Neural cell (in vitro differentiated cells): ENCODE measurements around the gene VOPP1. TPM values are rescaled to one million over a fixed set of nuclear protein-coding genes. Genes with fewer than 3 reads are reported as not detected.

ENCODE experiments used
- H2AFZ ChIP-seq: fragments of 200-600, 300-800 bp; sonication (generic), shearing (Covaris generic); 2 replicates; pipeline ENCODE4 v1.6.0; 2014; ENCODE audit warnings: low read depth, mild to moderate bottlenecking, antibody characterized with exemption, low read length, moderate library complexity
- H3F3A ChIP-seq: fragments of 200-600 bp; shearing (Covaris generic); 2 replicates; pipeline ENCODE4 v1.6.1; 2016; ENCODE audit warnings: mild to moderate bottlenecking, moderate library complexity, mixed read lengths, antibody characterized with exemption, low read length; ENCODE audit not compliant: insufficient read depth, poor library complexity, severe bottlenecking
- H3K27ac ChIP-seq: fragments of 200-600, 300-800 bp; sonication (generic), shearing (Covaris generic); 2 replicates; pipeline ENCODE4 v1.5.1; 2014; ENCODE audit warnings: mild to moderate bottlenecking, low read length, moderate library complexity
- H3K27me3 ChIP-seq: fragments of 300-800, 200-600 bp; sonication (generic), shearing (Covaris generic); 2 replicates; pipeline ENCODE4 v1.6.0; 2014; ENCODE audit warnings: mild to moderate bottlenecking, low read depth, low read length, moderate library complexity; ENCODE audit not compliant: insufficient read depth
- H3K36me3 ChIP-seq: fragments of 300-800, 200-600 bp; sonication (generic), shearing (Covaris generic); 2 replicates; pipeline ENCODE4 v1.5.1; 2014; ENCODE audit warnings: mild to moderate bottlenecking, antibody characterized with exemption, low read length, moderate library complexity; ENCODE audit not compliant: insufficient read depth
- H3K4me2 ChIP-seq: fragments of 300-800, 200-600 bp; sonication (generic), shearing (Covaris generic); 2 replicates; pipeline ENCODE4 v1.6.0; 2014; ENCODE audit warnings: mild to moderate bottlenecking, low read length
- H3K4me3 ChIP-seq: fragments of 300-800, 200-600 bp; sonication (generic), shearing (Covaris generic); 2 replicates; pipeline ENCODE4 v1.5.1; 2014; ENCODE audit warnings: mild to moderate bottlenecking, low read length, moderate library complexity
- H3K79me2 ChIP-seq: fragments of 200-600 bp; shearing (Covaris generic); replicated peaks from 2 replicates; pipeline ENCODE4 v1.6.0; 2014; ENCODE audit warnings: mild to moderate bottlenecking, low read length, moderate library complexity; ENCODE audit not compliant: insufficient read depth
- H3K9ac ChIP-seq: fragments of 300-800, 200-600 bp; sonication (generic), shearing (Covaris generic); 2 replicates; pipeline ENCODE4 v1.6.1; 2016; ENCODE audit warnings: mild to moderate bottlenecking, low read length, mixed read lengths
- H3K9me2 ChIP-seq: fragments of 200-600 bp; shearing (Covaris generic); 2 replicates; pipeline ENCODE4 v1.6.1; 2016; ENCODE audit warnings: mild to moderate bottlenecking, low read length, mixed read lengths; ENCODE audit not compliant: insufficient read depth
- H3K9me3 ChIP-seq: fragments of 200-600, 300-800 bp; sonication (generic), shearing (Covaris generic); 2 replicates; pipeline ENCODE4 v1.6.1; 2016; ENCODE audit warnings: mild to moderate bottlenecking, mixed run types, low read length, moderate library complexity, mixed read lengths
- H4K20me1 ChIP-seq: fragments of 200-600 bp; shearing (Covaris generic); 2 replicates; pipeline ENCODE4 v1.6.1; 2016; ENCODE audit warnings: mild to moderate bottlenecking, mixed run types; ENCODE audit not compliant: insufficient read depth
- CTCF ChIP-seq: fragments of 450-650 bp; IDR thresholded peaks from 2 replicates; pipeline ENCODE4 v1.5.1; 2014; ENCODE audit warnings: antibody characterized with exemption, mild to moderate bottlenecking, moderate library complexity; ENCODE audit not compliant: poor library complexity, severe bottlenecking
- EP300 ChIP-seq: fragments of 450-650 bp; conservative IDR thresholded peaks from 2 replicates; pipeline ENCODE4 v1.6.1; 2014; ENCODE audit warnings: antibody characterized with exemption, mild to moderate bottlenecking, moderate library complexity; ENCODE audit not compliant: poor library complexity, severe bottlenecking
- EZH2 ChIP-seq: fragments of 200-600, 300-800 bp; shearing (Covaris generic), sonication (generic); IDR thresholded peaks from 2 replicates; pipeline ENCODE4 v1.6.1; 2014; ENCODE audit warnings: antibody characterized with exemption, low read length, borderline replicate concordance, mild to moderate bottlenecking; ENCODE audit not compliant: insufficient read depth, poor library complexity, severe bottlenecking
- MXI1 ChIP-seq: fragments of 450-650 bp; conservative IDR thresholded peaks from 2 replicates; pipeline ENCODE4 v1.6.1; 2014; ENCODE audit warnings: antibody characterized with exemption, mild to moderate bottlenecking; ENCODE audit not compliant: poor library complexity, severe bottlenecking
- POLR2AphosphoS5 ChIP-seq: IDR thresholded peaks from 2 replicates; pipeline ENCODE4 v1.6.1; 2012
- RAD21 ChIP-seq: fragments of 450-650 bp; conservative IDR thresholded peaks from 2 replicates; pipeline ENCODE4 v1.6.1; 2014; ENCODE audit warnings: antibody characterized with exemption, mild to moderate bottlenecking, moderate library complexity
- REST ChIP-seq: IDR thresholded peaks from 2 replicates; pipeline ENCODE4 v1.6.1; 2012; ENCODE audit warnings: borderline replicate concordance
- SMC3 ChIP-seq: fragments of 450-650 bp; conservative IDR thresholded peaks from 2 replicates; pipeline ENCODE4 v1.6.1; 2014; ENCODE audit warnings: antibody characterized with exemption, mild to moderate bottlenecking, moderate library complexity; ENCODE audit not compliant: poor library complexity
- TAF1 ChIP-seq: IDR thresholded peaks from 2 replicates; pipeline ENCODE4 v1.6.1; 2012; ENCODE audit warnings: low read depth
- polyA plus RNA-seq: library from polyadenylated mRNA; depleted of rRNA; stranded (reverse); fragments of >200 nt; gene quantifications from 2 replicates; pipeline ENCODE4 v1.2.3, GENCODE V29; 2014

Gene VOPP1
- polyA plus RNA-seq, 1 donor from 2014 or later, result 85.8 TPM

- Histone ChIP-seq H3K27ac (no peak overlapping the region), H3K36me3 (no peaks in the 10 kb centered on the region), H3F3A (no peaks in the 10 kb centered on the region), H3K79me2 (no peaks in the 10 kb centered on the region), H4K20me1 (no peaks in the 10 kb centered on the region), H3K9me2 (no peaks in the 10 kb centered on the region), H3K4me2 (no peak overlapping the region), H2AFZ (no peak overlapping the region), H3K9ac (no peak overlapping the region), H3K4me3 (no peak overlapping the region), H3K9me3 (no peaks in the 10 kb centered on the region), H3K27me3 (no peaks in the 10 kb centered on the region)
- TF ChIP-seq SMC3, result no peak
- no peak for TF ChIP-seq CTCF
- no peak for TF ChIP-seq REST
- no peak for TF ChIP-seq EP300
- no peak for TF ChIP-seq TAF1
- TF ChIP-seq MXI1, result no peak
- no peak for TF ChIP-seq RAD21
- no peak for TF ChIP-seq EZH2
- TF ChIP-seq POLR2AphosphoS5, result no peak
Observed at GRCh38 chr7:55484241-55484640, 88.1 kb downstream of the VOPP1 start.

- no peaks in the 10 kb centered on the region for H3K36me3 ChIP-seq
- no peak overlapping the region for H3K9ac ChIP-seq
- H3K27me3 ChIP-seq, result no peaks in the 10 kb centered on the region
- H3F3A ChIP-seq, result no peaks in the 10 kb centered on the region
- H4K20me1 ChIP-seq, result no peaks in the 10 kb centered on the region
- H3K4me3 ChIP-seq, result no peak overlapping the region
- no peak overlapping the region for H3K27ac ChIP-seq
- H3K4me2 ChIP-seq, result no peak overlapping the region
- no peaks in the 10 kb centered on the region for H3K9me3 ChIP-seq
- no peaks in the 10 kb centered on the region for H3K9me2 ChIP-seq
- no peaks in the 10 kb centered on the region for H3K79me2 ChIP-seq
- no peak overlapping the region for H2AFZ ChIP-seq
- TF ChIP-seq MXI1 (no peak), EP300 (no peak), TAF1 (no peak), SMC3 (no peak), CTCF (no peak), EZH2 (no peak), RAD21 (no peak), REST (no peak), POLR2AphosphoS5 (no peak)
Observed at GRCh38 chr7:55483046-55483445, 89.3 kb downstream of the VOPP1 start.
